ENCODE results near the gene CYP2U1.

CYP2U1 gene

DNA sequence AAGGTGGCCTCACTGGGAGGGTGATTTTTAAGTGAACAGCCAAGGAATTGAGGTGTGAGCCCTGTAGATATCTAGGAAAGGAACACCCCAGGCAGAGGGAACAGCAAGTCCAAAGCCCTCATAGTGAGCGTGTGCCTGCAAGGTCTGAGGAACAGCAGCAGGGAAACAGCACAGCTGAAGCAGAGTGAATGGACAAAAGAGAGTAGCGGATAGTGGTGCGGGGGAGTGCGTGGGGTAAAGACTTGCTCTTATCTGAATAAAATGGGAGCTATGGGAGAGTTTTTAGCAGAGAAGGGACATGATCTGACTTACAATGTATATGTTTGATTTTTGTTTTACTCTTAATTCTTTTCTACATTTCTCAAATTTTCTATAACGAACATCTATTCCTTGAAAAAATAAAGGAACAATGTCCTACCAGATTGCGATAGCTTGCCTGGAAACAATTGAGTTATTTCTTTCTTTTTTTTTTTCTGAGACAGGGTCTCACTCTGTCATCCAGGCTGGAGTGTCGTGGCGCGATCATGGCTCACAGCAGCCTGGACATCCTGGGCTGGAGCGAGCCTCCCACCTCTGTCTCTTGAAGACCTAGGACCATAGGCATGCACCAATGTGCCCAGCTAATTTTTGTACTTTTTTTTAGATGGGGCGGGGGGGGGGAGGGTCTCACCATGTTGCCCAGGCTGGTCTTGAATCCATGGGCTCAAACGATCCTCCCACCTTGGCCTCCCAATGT is 38.9 kb downstream of the CYP2U1 start:
- no peak overlapping the region for H3K4me3 ChIP-seq (ENCODE audit: low read depth, low read length, poor library complexity, severe bottlenecking)
- H3K27me3 ChIP-seq (ENCODE audit: insufficient read depth, low read length): no peaks in the 10 kb centered on the region
- H3K79me2 ChIP-seq (ENCODE audit: insufficient read depth, low read length): no peaks in the 10 kb centered on the region
- H3K9me3 ChIP-seq (ENCODE audit: low read length): no peaks in the 10 kb centered on the region
- no peaks in the 10 kb centered on the region for H3K4me1 ChIP-seq (ENCODE audit: insufficient read depth, low read length, severe bottlenecking)
- TF ChIP-seq, protein P1, sequence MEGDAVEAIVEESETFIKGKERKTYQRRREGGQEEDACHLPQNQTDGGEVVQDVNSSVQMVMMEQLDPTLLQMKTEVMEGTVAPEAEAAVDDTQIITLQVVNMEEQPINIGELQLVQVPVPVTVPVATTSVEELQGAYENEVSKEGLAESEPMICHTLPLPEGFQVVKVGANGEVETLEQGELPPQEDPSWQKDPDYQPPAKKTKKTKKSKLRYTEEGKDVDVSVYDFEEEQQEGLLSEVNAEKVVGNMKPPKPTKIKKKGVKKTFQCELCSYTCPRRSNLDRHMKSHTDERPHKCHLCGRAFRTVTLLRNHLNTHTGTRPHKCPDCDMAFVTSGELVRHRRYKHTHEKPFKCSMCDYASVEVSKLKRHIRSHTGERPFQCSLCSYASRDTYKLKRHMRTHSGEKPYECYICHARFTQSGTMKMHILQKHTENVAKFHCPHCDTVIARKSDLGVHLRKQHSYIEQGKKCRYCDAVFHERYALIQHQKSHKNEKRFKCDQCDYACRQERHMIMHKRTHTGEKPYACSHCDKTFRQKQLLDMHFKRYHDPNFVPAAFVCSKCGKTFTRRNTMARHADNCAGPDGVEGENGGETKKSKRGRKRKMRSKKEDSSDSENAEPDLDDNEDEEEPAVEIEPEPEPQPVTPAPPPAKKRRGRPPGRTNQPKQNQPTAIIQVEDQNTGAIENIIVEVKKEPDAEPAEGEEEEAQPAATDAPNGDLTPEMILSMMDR (IDR thresholded peaks at IDR 0.05; ENCODE audit: low read length): no peak
- TF ChIP-seq EZH2 (IDR thresholded peaks at IDR 0.05; ENCODE audit: borderline replicate concordance, low read length): no peak
- no peaks in the 10 kb centered on the region for H3K36me3 ChIP-seq (ENCODE audit: insufficient read depth, low read length)
- no peaks in the 10 kb centered on the region for H3F3A ChIP-seq (ENCODE audit: insufficient read depth, low read length)
- H3K27ac ChIP-seq (ENCODE audit: low read depth, low read length, poor library complexity, severe bottlenecking): no peak overlapping the region
- H2AFZ ChIP-seq (ENCODE audit: low read length): no peak overlapping the region
- H3K9ac ChIP-seq (ENCODE audit: low read length): no peak overlapping the region
- H3K4me2 ChIP-seq (ENCODE audit: low read length): no peak overlapping the region
- no peaks in the 10 kb centered on the region for H4K20me1 ChIP-seq (ENCODE audit: insufficient read depth, low read length)
- H3K9me2 ChIP-seq (ENCODE audit: low read depth, low read length): no peaks in the 10 kb centered on the region

DNA sequence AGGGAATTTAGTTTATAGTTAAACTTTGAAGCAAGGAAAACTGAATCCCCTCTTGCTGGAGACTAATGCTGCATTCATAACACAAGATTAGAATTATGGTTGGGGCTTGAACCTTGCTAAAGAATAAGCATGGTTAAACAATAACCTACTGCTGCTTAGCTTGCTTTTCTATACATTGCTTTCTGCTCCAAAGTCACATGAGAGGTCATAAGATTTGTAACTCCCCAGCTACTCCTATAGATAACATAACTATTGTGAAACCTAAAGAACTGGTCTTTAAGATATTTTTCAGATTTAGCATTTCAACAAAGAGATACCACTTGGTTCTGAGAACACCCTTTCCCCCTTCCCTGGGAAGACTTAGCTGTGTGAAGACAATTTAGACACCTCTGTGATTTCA is 41.3 kb downstream of the CYP2U1 start:
- H3K9me3 ChIP-seq (ENCODE audit: low read length): no peaks in the 10 kb centered on the region
- H4K20me1 ChIP-seq (ENCODE audit: insufficient read depth, low read length): no peaks in the 10 kb centered on the region
- H3K9me2 ChIP-seq (ENCODE audit: low read depth, low read length): no peaks in the 10 kb centered on the region
- no peak overlapping the region for H3K4me3 ChIP-seq (ENCODE audit: low read depth, low read length, poor library complexity, severe bottlenecking)
- H3K4me1 ChIP-seq (ENCODE audit: insufficient read depth, low read length, severe bottlenecking): no peaks in the 10 kb centered on the region
- TF ChIP-seq, protein P1 (IDR thresholded peaks at IDR 0.05; ENCODE audit: low read length): no peak
- H3K9ac ChIP-seq (ENCODE audit: low read length): no peak overlapping the region
- no peaks in the 10 kb centered on the region for H3K27me3 ChIP-seq (ENCODE audit: insufficient read depth, low read length)
- H3F3A ChIP-seq (ENCODE audit: insufficient read depth, low read length): no peaks in the 10 kb centered on the region
- no peaks in the 10 kb centered on the region for H3K79me2 ChIP-seq (ENCODE audit: insufficient read depth, low read length)
- no peak overlapping the region for H3K27ac ChIP-seq (ENCODE audit: low read depth, low read length, poor library complexity, severe bottlenecking)
- H3K36me3 ChIP-seq (ENCODE audit: insufficient read depth, low read length): no peaks in the 10 kb centered on the region
- no peak overlapping the region for H3K4me2 ChIP-seq (ENCODE audit: low read length)
- no peak overlapping the region for H2AFZ ChIP-seq (ENCODE audit: low read length)

DNA sequence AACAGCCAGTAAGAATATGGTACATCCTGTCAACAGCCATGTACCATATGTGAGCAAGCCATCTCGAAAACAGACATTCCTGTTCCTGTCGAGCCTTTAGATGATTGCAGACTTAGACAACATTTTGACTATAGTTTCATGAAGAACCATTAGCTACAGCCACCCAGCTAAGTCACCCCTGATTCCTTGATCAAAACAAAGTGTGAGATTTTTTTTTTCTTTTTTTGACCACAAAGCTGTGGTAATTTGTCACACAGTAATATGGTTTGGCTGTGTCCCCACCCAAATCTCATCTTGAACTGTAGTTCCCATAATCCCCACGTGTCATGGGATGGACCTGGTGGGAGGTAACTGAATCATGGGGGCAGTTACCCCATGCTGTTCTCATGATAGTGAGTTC is 43.2 kb downstream of the CYP2U1 start:
- Histone ChIP-seq H3K4me1 (ENCODE audit: insufficient read depth, low read length, severe bottlenecking) (no peaks in the 10 kb centered on the region), H3K27ac (ENCODE audit: low read depth, low read length, poor library complexity, severe bottlenecking) (no peak overlapping the region), H3K9me2 (ENCODE audit: low read depth, low read length) (no peaks in the 10 kb centered on the region), H2AFZ (ENCODE audit: low read length) (no peak overlapping the region), H3K27me3 (ENCODE audit: insufficient read depth, low read length) (no peaks in the 10 kb centered on the region), H3F3A (ENCODE audit: insufficient read depth, low read length) (no peaks in the 10 kb centered on the region), H3K79me2 (ENCODE audit: insufficient read depth, low read length) (no peaks in the 10 kb centered on the region), H3K9me3 (ENCODE audit: low read length) (no peaks in the 10 kb centered on the region), H3K4me3 (ENCODE audit: low read depth, low read length, poor library complexity, severe bottlenecking) (no peak overlapping the region), H3K36me3 (ENCODE audit: insufficient read depth, low read length) (no peaks in the 10 kb centered on the region), H3K9ac (ENCODE audit: low read length) (no peak overlapping the region), H4K20me1 (ENCODE audit: insufficient read depth, low read length) (no peaks in the 10 kb centered on the region), H3K4me2 (ENCODE audit: low read length) (no peak overlapping the region)
- TF ChIP-seq, protein P1 (IDR thresholded peaks at IDR 0.05; ENCODE audit: low read length): no peak
- no peak for TF ChIP-seq EZH2 (IDR thresholded peaks at IDR 0.05; ENCODE audit: borderline replicate concordance, low read length)
